Astrocyte (in vitro differentiated cells and primary cell): Measurements from ENCODE around the gene F2R. TPM values are rescaled to one million over a fixed set of nuclear protein-coding genes. Genes with fewer than 3 reads are reported as not detected.

Experiments
- DNase-seq: peaks from one replicate; pipeline ENCODE4 v3.0.0-alpha.2; 2010; ENCODE audit warnings: low read depth
- FAIRE-seq: peaks from 2 replicates; lab custom pipeline; 2011; peaks lifted over from hg19 to GRCh38; lab: Jason Lieb, UNC
- H2AFZ ChIP-seq: 2 replicates; pipeline ENCODE4 v1.6.0; 2012; ENCODE audit warnings: low read depth, low read length, inconsistent platforms
- H3K27ac ChIP-seq: 2 replicates; pipeline ENCODE4 v1.5.1; 2011; ENCODE audit warnings: low read depth, low read length, inconsistent platforms
- H3K27me3 ChIP-seq: 2 replicates; pipeline ENCODE4 v1.6.0; 2011; ENCODE audit warnings: low read length, inconsistent platforms; ENCODE audit not compliant: insufficient read depth
- H3K36me3 ChIP-seq: 2 replicates; pipeline ENCODE4 v1.5.1; 2011; ENCODE audit warnings: low read length, inconsistent platforms; ENCODE audit not compliant: insufficient read depth
- H3K4me1 ChIP-seq: 2 replicates; pipeline ENCODE4 v1.5.1; 2011; ENCODE audit warnings: low read length, inconsistent platforms; ENCODE audit not compliant: insufficient read depth
- H3K4me2 ChIP-seq: 2 replicates; pipeline ENCODE4 v1.6.0; 2012; ENCODE audit warnings: low read length, inconsistent platforms
- H3K4me3 ChIP-seq: 2 replicates; pipeline ENCODE4 v1.5.1; 2011; ENCODE audit warnings: low read depth, mild to moderate bottlenecking, low read length, inconsistent platforms; ENCODE audit not compliant: insufficient read depth
- H3K79me2 ChIP-seq: 2 replicates; pipeline ENCODE4 v1.6.0; 2012; ENCODE audit warnings: mild to moderate bottlenecking, low read length, inconsistent platforms; ENCODE audit not compliant: insufficient read depth
- H3K9ac ChIP-seq: 2 replicates; pipeline ENCODE4 v1.6.0; 2012; ENCODE audit warnings: mild to moderate bottlenecking, low read length, inconsistent platforms
- H3K9me3 ChIP-seq: 2 replicates; pipeline ENCODE4 v1.5.1; 2012; ENCODE audit warnings: low read depth, mild to moderate bottlenecking, low read length, inconsistent platforms; ENCODE audit not compliant: insufficient read depth
- H4K20me1 ChIP-seq: 2 replicates; pipeline ENCODE4 v1.6.0; 2012; ENCODE audit warnings: low read length, inconsistent platforms; ENCODE audit not compliant: insufficient read depth
- H3K27ac Mint-ChIP-seq: one replicate; pipeline ENCODE4 v1.8.0; 2021; ENCODE audit warnings: mild to moderate bottlenecking, mixed read lengths; ENCODE audit not compliant: unreplicated experiment
- H3K27me3 Mint-ChIP-seq: one replicate; pipeline ENCODE4 v1.8.0; 2021; ENCODE audit warnings: low read depth, mixed read lengths; ENCODE audit not compliant: unreplicated experiment
- H3K36me3 Mint-ChIP-seq: one replicate; pipeline ENCODE4 v1.8.0; 2021; ENCODE audit warnings: low read depth, mixed read lengths; ENCODE audit not compliant: unreplicated experiment
- H3K4me1 Mint-ChIP-seq: one replicate; pipeline ENCODE4 v1.8.0; 2021; ENCODE audit warnings: low read depth, mixed read lengths; ENCODE audit not compliant: unreplicated experiment
- H3K4me3 Mint-ChIP-seq: one replicate; pipeline ENCODE4 v1.8.0; 2021; ENCODE audit warnings: mild to moderate bottlenecking, moderate library complexity, mixed read lengths; ENCODE audit not compliant: unreplicated experiment
- H3K9me3 Mint-ChIP-seq: one replicate; pipeline ENCODE4 v1.8.0; 2021; ENCODE audit warnings: mild to moderate bottlenecking, mixed read lengths; ENCODE audit not compliant: unreplicated experiment
- CTCF ChIP-seq: IDR thresholded peaks from 2 replicates; pipeline ENCODE4 v1.5.1; 2011; ENCODE audit warnings: low read depth, mild to moderate bottlenecking, inconsistent platforms, low read length, moderate library complexity; ENCODE audit not compliant: insufficient read depth
- EZH2 ChIP-seq: IDR thresholded peaks from 2 replicates; pipeline ENCODE4 v1.6.1; 2012; ENCODE audit warnings: mild to moderate bottlenecking, low read length, inconsistent platforms; ENCODE audit not compliant: insufficient read depth
- total RNA-seq: library from RNA; stranded (reverse); gene quantifications from 2 replicates; pipeline ENCODE4 v1.2.1, GENCODE V29; 2021

F2R gene
- total RNA-seq, 1 donor from 2014 or later = 285 TPM

GRCh38 chr5:76690704-76691466 lies 25.0 kb upstream of the F2R start:
- H3K4me1 Mint-ChIP-seq = peaks cover 50% of the 10 kb centered on the region

GRCh38 chr5:76691467-76692273 lies 24.3 kb upstream of the F2R start:
- no peaks in the 10 kb centered on the region for H3K9me3 ChIP-seq
- peak overlapping the region; percentile 39 for H3K4me2 ChIP-seq
- H3K36me3 ChIP-seq = no peaks in the 10 kb centered on the region
- H3K4me1 Mint-ChIP-seq = peaks cover 54% of the 10 kb centered on the region
- H3K4me1 ChIP-seq = peaks cover 34% of the 10 kb centered on the region
- peak overlapping the region; percentile 99 for H3K27ac Mint-ChIP-seq
- peak overlapping the region; percentile 98 for H3K27ac ChIP-seq
- no peak overlapping the region for H3K4me3 ChIP-seq
- H4K20me1 ChIP-seq = no peaks in the 10 kb centered on the region
- peak overlapping the region; percentile 55 for H3K9ac ChIP-seq
- H3K27me3 ChIP-seq = no peaks in the 10 kb centered on the region
- no peak for FAIRE-seq
- peak overlapping the region; percentile 2 for H2AFZ ChIP-seq
- peak; percentile 84 for DNase-seq
- peaks cover 3% of the 10 kb centered on the region for H3K36me3 Mint-ChIP-seq
- H3K4me3 Mint-ChIP-seq = no peak overlapping the region
- H3K9me3 Mint-ChIP-seq = peaks cover 5% of the 10 kb centered on the region
- H3K27me3 Mint-ChIP-seq = no peaks in the 10 kb centered on the region
- H3K79me2 ChIP-seq = no peaks in the 10 kb centered on the region
- TF ChIP-seq EZH2 (no peak), CTCF (no peak)

More at GRCh38 chr5:76690704-76691466, 25.0 kb upstream of the F2R start:
- Mint-ChIP-seq H3K27me3 (no peaks in the 10 kb centered on the region), H3K4me3 (peak overlapping the region; percentile 58), H3K27ac (peak overlapping the region; percentile 99), H3K9me3 (peaks cover 8% of the 10 kb centered on the region), H3K36me3 (peaks cover 3% of the 10 kb centered on the region)
- H3K4me3 ChIP-seq = no peak overlapping the region
- H3K27me3 ChIP-seq = no peaks in the 10 kb centered on the region
- no peaks in the 10 kb centered on the region for H3K79me2 ChIP-seq
- no peak overlapping the region for H2AFZ ChIP-seq
- no peaks in the 10 kb centered on the region for H4K20me1 ChIP-seq
- peak overlapping the region; percentile 98 for H3K27ac ChIP-seq
- H3K4me1 ChIP-seq = peaks cover 34% of the 10 kb centered on the region
- no peaks in the 10 kb centered on the region for H3K36me3 ChIP-seq
- H3K4me2 ChIP-seq = peak overlapping the region; percentile 39
- FAIRE-seq (no peak), DNase-seq (peak; percentile 65)
- H3K9ac ChIP-seq = peak overlapping the region; percentile 55
- H3K9me3 ChIP-seq = no peaks in the 10 kb centered on the region
- TF ChIP-seq EZH2 = no peak
- no peak for TF ChIP-seq CTCF
